Neural cell (in vitro differentiated cells): Measurements from ENCODE around the gene SH3PXD2A. TPM values are rescaled to one million over a fixed set of nuclear protein-coding genes. Genes with fewer than 3 reads are reported as not detected.

Experiments used
- H2AFZ ChIP-seq: fragments of 200-600, 300-800 bp; sonication (generic), shearing (Covaris generic); 2 replicates; pipeline ENCODE4 v1.6.0; 2014; ENCODE audit warnings: low read depth, mild to moderate bottlenecking, antibody characterized with exemption, low read length, moderate library complexity
- H3F3A ChIP-seq: fragments of 200-600 bp; shearing (Covaris generic); 2 replicates; pipeline ENCODE4 v1.6.1; 2016; ENCODE audit warnings: mild to moderate bottlenecking, moderate library complexity, mixed read lengths, antibody characterized with exemption, low read length; ENCODE audit not compliant: insufficient read depth, poor library complexity, severe bottlenecking
- H3K27ac ChIP-seq: fragments of 200-600, 300-800 bp; sonication (generic), shearing (Covaris generic); 2 replicates; pipeline ENCODE4 v1.5.1; 2014; ENCODE audit warnings: mild to moderate bottlenecking, low read length, moderate library complexity
- H3K27me3 ChIP-seq: fragments of 300-800, 200-600 bp; sonication (generic), shearing (Covaris generic); 2 replicates; pipeline ENCODE4 v1.6.0; 2014; ENCODE audit warnings: mild to moderate bottlenecking, low read depth, low read length, moderate library complexity; ENCODE audit not compliant: insufficient read depth
- H3K36me3 ChIP-seq: fragments of 300-800, 200-600 bp; sonication (generic), shearing (Covaris generic); 2 replicates; pipeline ENCODE4 v1.5.1; 2014; ENCODE audit warnings: mild to moderate bottlenecking, antibody characterized with exemption, low read length, moderate library complexity; ENCODE audit not compliant: insufficient read depth
- H3K4me2 ChIP-seq: fragments of 300-800, 200-600 bp; sonication (generic), shearing (Covaris generic); 2 replicates; pipeline ENCODE4 v1.6.0; 2014; ENCODE audit warnings: mild to moderate bottlenecking, low read length
- H3K4me3 ChIP-seq: fragments of 300-800, 200-600 bp; sonication (generic), shearing (Covaris generic); 2 replicates; pipeline ENCODE4 v1.5.1; 2014; ENCODE audit warnings: mild to moderate bottlenecking, low read length, moderate library complexity
- H3K79me2 ChIP-seq: fragments of 200-600 bp; shearing (Covaris generic); replicated peaks from 2 replicates; pipeline ENCODE4 v1.6.0; 2014; ENCODE audit warnings: mild to moderate bottlenecking, low read length, moderate library complexity; ENCODE audit not compliant: insufficient read depth
- H3K9ac ChIP-seq: fragments of 300-800, 200-600 bp; sonication (generic), shearing (Covaris generic); 2 replicates; pipeline ENCODE4 v1.6.1; 2016; ENCODE audit warnings: mild to moderate bottlenecking, low read length, mixed read lengths
- H3K9me2 ChIP-seq: fragments of 200-600 bp; shearing (Covaris generic); 2 replicates; pipeline ENCODE4 v1.6.1; 2016; ENCODE audit warnings: mild to moderate bottlenecking, low read length, mixed read lengths; ENCODE audit not compliant: insufficient read depth
- H3K9me3 ChIP-seq: fragments of 200-600, 300-800 bp; sonication (generic), shearing (Covaris generic); 2 replicates; pipeline ENCODE4 v1.6.1; 2016; ENCODE audit warnings: mild to moderate bottlenecking, mixed run types, low read length, moderate library complexity, mixed read lengths
- H4K20me1 ChIP-seq: fragments of 200-600 bp; shearing (Covaris generic); 2 replicates; pipeline ENCODE4 v1.6.1; 2016; ENCODE audit warnings: mild to moderate bottlenecking, mixed run types; ENCODE audit not compliant: insufficient read depth
- CTCF ChIP-seq: fragments of 450-650 bp; IDR thresholded peaks from 2 replicates; pipeline ENCODE4 v1.5.1; 2014; ENCODE audit warnings: antibody characterized with exemption, mild to moderate bottlenecking, moderate library complexity; ENCODE audit not compliant: poor library complexity, severe bottlenecking
- EP300 ChIP-seq: fragments of 450-650 bp; conservative IDR thresholded peaks from 2 replicates; pipeline ENCODE4 v1.6.1; 2014; ENCODE audit warnings: antibody characterized with exemption, mild to moderate bottlenecking, moderate library complexity; ENCODE audit not compliant: poor library complexity, severe bottlenecking
- EZH2 ChIP-seq: fragments of 200-600, 300-800 bp; shearing (Covaris generic), sonication (generic); IDR thresholded peaks from 2 replicates; pipeline ENCODE4 v1.6.1; 2014; ENCODE audit warnings: antibody characterized with exemption, low read length, borderline replicate concordance, mild to moderate bottlenecking; ENCODE audit not compliant: insufficient read depth, poor library complexity, severe bottlenecking
- MXI1 ChIP-seq: fragments of 450-650 bp; conservative IDR thresholded peaks from 2 replicates; pipeline ENCODE4 v1.6.1; 2014; ENCODE audit warnings: antibody characterized with exemption, mild to moderate bottlenecking; ENCODE audit not compliant: poor library complexity, severe bottlenecking
- POLR2AphosphoS5 ChIP-seq: IDR thresholded peaks from 2 replicates; pipeline ENCODE4 v1.6.1; 2012
- RAD21 ChIP-seq: fragments of 450-650 bp; conservative IDR thresholded peaks from 2 replicates; pipeline ENCODE4 v1.6.1; 2014; ENCODE audit warnings: antibody characterized with exemption, mild to moderate bottlenecking, moderate library complexity
- REST ChIP-seq: IDR thresholded peaks from 2 replicates; pipeline ENCODE4 v1.6.1; 2012; ENCODE audit warnings: borderline replicate concordance
- SMC3 ChIP-seq: fragments of 450-650 bp; conservative IDR thresholded peaks from 2 replicates; pipeline ENCODE4 v1.6.1; 2014; ENCODE audit warnings: antibody characterized with exemption, mild to moderate bottlenecking, moderate library complexity; ENCODE audit not compliant: poor library complexity
- TAF1 ChIP-seq: IDR thresholded peaks from 2 replicates; pipeline ENCODE4 v1.6.1; 2012; ENCODE audit warnings: low read depth
- polyA plus RNA-seq: library from polyadenylated mRNA; depleted of rRNA; stranded (reverse); fragments of >200 nt; gene quantifications from 2 replicates; pipeline ENCODE4 v1.2.3, GENCODE V29; 2014

The SH3PXD2A gene
- polyA plus RNA-seq, 1 donor from 2014 or later, result 5.2 TPM

GRCh38 chr10:103710490-103710889 lies 144.9 kb downstream of the SH3PXD2A start:
- Histone ChIP-seq H3K27me3 (no peaks in the 10 kb centered on the region), H3K4me3 (no peak overlapping the region), H3K4me2 (no peak overlapping the region), H3K36me3 (no peaks in the 10 kb centered on the region), H4K20me1 (no peaks in the 10 kb centered on the region), H3K9me2 (no peaks in the 10 kb centered on the region), H3K27ac (no peak overlapping the region), H3K79me2 (no peaks in the 10 kb centered on the region), H3K9me3 (no peaks in the 10 kb centered on the region), H2AFZ (no peak overlapping the region), H3F3A (no peaks in the 10 kb centered on the region), H3K9ac (no peak overlapping the region)
- TF ChIP-seq POLR2AphosphoS5 (no peak), CTCF (no peak), RAD21 (no peak), EP300 (no peak), TAF1 (no peak), SMC3 (no peak), MXI1 (no peak)

GRCh38 chr10:103709341-103709920 lies 145.9 kb downstream of the SH3PXD2A start:
- H3K9ac ChIP-seq, result no peak overlapping the region
- TF ChIP-seq RAD21 (no peak), EP300 (no peak), MXI1 (no peak), EZH2 (no peak), SMC3 (no peak), TAF1 (no peak), POLR2AphosphoS5 (no peak), REST (no peak)
- no peaks in the 10 kb centered on the region for H3K79me2 ChIP-seq
- no peaks in the 10 kb centered on the region for H3K9me3 ChIP-seq
- H3F3A ChIP-seq, result no peaks in the 10 kb centered on the region
- H3K4me2 ChIP-seq, result no peak overlapping the region
- no peak overlapping the region for H2AFZ ChIP-seq
- H3K27ac ChIP-seq, result no peak overlapping the region
- H3K27me3 ChIP-seq, result no peaks in the 10 kb centered on the region
- H3K9me2 ChIP-seq, result no peaks in the 10 kb centered on the region
- no peaks in the 10 kb centered on the region for H4K20me1 ChIP-seq
- H3K36me3 ChIP-seq, result no peaks in the 10 kb centered on the region
- H3K4me3 ChIP-seq, result no peak overlapping the region
